DOHH2 (cell line): Measurements from ENCODE around the gene IRF4.

Experiments
- H3F3A ChIP-seq: fragments of 200-600 bp; sonication (generic), shearing (Covaris generic); 2 replicates; pipeline ENCODE4 v1.6.0; 2016; ENCODE audit warnings: antibody characterized with exemption, mild to moderate bottlenecking; ENCODE audit not compliant: control insufficient read depth, insufficient read depth
- H3K27ac ChIP-seq: fragments of 200-600 bp; sonication (generic); 2 replicates; pipeline ENCODE4 v1.5.1; 2014; ENCODE audit warnings: low read depth, mild to moderate bottlenecking, low read length, moderate library complexity
- H3K27me3 ChIP-seq: fragments of 200-600 bp; sonication (generic); 2 replicates; pipeline ENCODE4 v1.6.1; 2014; ENCODE audit warnings: mild to moderate bottlenecking, low read length, mixed read lengths; ENCODE audit not compliant: control insufficient read depth
- H3K36me3 ChIP-seq: fragments of 200-600 bp; sonication (generic); 2 replicates; pipeline ENCODE4 v1.6.1; 2014; ENCODE audit warnings: mild to moderate bottlenecking, low read length, moderate library complexity, mixed read lengths; ENCODE audit not compliant: control insufficient read depth
- H3K4me1 ChIP-seq: fragments of 200-600 bp; sonication (generic); 2 replicates; pipeline ENCODE4 v1.6.1; 2014; ENCODE audit warnings: mild to moderate bottlenecking, low read length, mixed read lengths; ENCODE audit not compliant: control insufficient read depth
- H3K4me2 ChIP-seq: fragments of 200-600 bp; sonication (generic); 2 replicates; pipeline ENCODE4 v1.6.0; 2014; ENCODE audit warnings: mild to moderate bottlenecking, low read length, moderate library complexity
- H3K4me3 ChIP-seq: fragments of 200-600 bp; sonication (generic); 2 replicates; pipeline ENCODE4 v1.5.1; 2014; ENCODE audit warnings: mild to moderate bottlenecking, low read length, mixed read lengths
- H3K79me2 ChIP-seq: fragments of 200-600 bp; sonication (generic); 2 replicates; pipeline ENCODE4 v1.6.1; 2014; ENCODE audit warnings: mild to moderate bottlenecking, low read length, mixed read lengths; ENCODE audit not compliant: control insufficient read depth
- H3K9me2 ChIP-seq: fragments of 200-600 bp; sonication (generic); replicated peaks from 2 replicates; pipeline ENCODE4 v1.6.1; 2014; ENCODE audit warnings: mild to moderate bottlenecking, low read length, mixed read lengths; ENCODE audit not compliant: control insufficient read depth
- H3K9me3 ChIP-seq: fragments of 200-600 bp; sonication (generic); 2 replicates; pipeline ENCODE4 v1.6.1; 2014; ENCODE audit warnings: antibody characterized with exemption, low read length, mixed read lengths; ENCODE audit not compliant: control insufficient read depth, insufficient read depth
- H4K20me1 ChIP-seq: fragments of 200-600 bp; sonication (generic); 2 replicates; pipeline ENCODE4 v1.6.0; 2014; ENCODE audit warnings: low read depth, mild to moderate bottlenecking, antibody characterized with exemption, low read length, moderate library complexity; ENCODE audit not compliant: control insufficient read depth, insufficient read depth
- CTCF ChIP-seq: fragments of 200-600 bp; sonication (generic); IDR thresholded peaks from one replicate; pipeline ENCODE4 v1.5.1; 2014; ENCODE audit warnings: antibody characterized with exemption, mild to moderate bottlenecking, low read depth, low read length; ENCODE audit not compliant: poor library complexity, severe bottlenecking
- EZH2phosphoT487 ChIP-seq: fragments of 200-600 bp; sonication (generic); IDR thresholded peaks from 2 replicates; pipeline ENCODE4 v1.6.1; 2017; ENCODE audit warnings: borderline replicate concordance, mild to moderate bottlenecking, antibody characterized with exemption, low read length, moderate library complexity, mixed read lengths

Gene IRF4

DNA sequence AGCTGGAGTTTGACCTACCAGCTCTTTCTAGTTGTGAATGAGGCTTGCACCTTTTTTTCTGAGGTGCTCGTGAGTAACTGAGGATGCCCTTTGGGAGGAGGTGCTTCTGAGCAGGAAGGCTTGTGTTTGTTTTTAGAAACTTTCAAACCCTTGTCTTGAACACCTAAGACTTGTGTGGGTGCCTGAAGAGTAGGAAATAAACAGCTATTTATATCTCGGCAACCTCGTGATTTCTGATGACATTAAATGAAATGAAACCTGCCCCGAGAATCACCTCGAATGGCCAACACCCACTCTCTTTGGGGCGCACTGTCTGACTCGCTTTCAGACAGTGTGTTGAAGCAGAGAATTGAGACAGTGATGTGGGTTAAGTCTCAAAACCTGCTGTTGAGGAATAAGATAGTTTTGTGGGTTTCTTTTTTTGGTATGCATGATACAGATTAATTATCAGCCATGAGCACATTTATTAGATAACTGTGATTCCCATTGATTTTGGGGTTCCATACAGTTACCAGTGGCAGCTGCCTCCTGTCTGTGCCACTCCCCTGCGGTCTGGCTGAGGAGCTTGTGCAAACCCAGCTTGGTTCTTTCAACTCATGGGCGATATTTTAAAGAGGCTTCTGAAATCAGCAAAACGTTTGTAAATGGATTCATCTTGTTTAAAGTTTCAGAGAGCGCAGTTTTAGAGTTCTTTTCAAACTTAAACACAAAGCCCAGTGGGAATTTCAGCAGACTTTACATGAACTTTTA is 8.4 kb downstream of the IRF4 start:
- no peaks in the 10 kb centered on the region for H4K20me1 ChIP-seq
- no peak overlapping the region for H3K4me2 ChIP-seq
- no peak overlapping the region for H3K4me3 ChIP-seq
- no peak overlapping the region for H3K27ac ChIP-seq
- no peaks in the 10 kb centered on the region for H3F3A ChIP-seq
- H3K4me1 ChIP-seq = peaks cover 4% of the 10 kb centered on the region
- no peaks in the 10 kb centered on the region for H3K9me2 ChIP-seq
- peaks cover 10% of the 10 kb centered on the region for H3K27me3 ChIP-seq
- no peaks in the 10 kb centered on the region for H3K36me3 ChIP-seq
- no peaks in the 10 kb centered on the region for H3K9me3 ChIP-seq
- TF ChIP-seq EZH2phosphoT487 (no peak), CTCF (no peak)
- no peaks in the 10 kb centered on the region for H3K79me2 ChIP-seq

GRCh38 chr6:400815-401214 is 9.3 kb downstream of the IRF4 start:
- TF ChIP-seq EZH2phosphoT487 = no peak
- TF ChIP-seq CTCF = no peak
- no peaks in the 10 kb centered on the region for H3K9me2 ChIP-seq
- H3K79me2 ChIP-seq = no peaks in the 10 kb centered on the region
- peaks cover 8% of the 10 kb centered on the region for H3K4me1 ChIP-seq
- no peaks in the 10 kb centered on the region for H4K20me1 ChIP-seq
- peaks cover 10% of the 10 kb centered on the region for H3K27me3 ChIP-seq
- H3K4me3 ChIP-seq = no peak overlapping the region
- H3K27ac ChIP-seq = no peak overlapping the region
- H3K4me2 ChIP-seq = no peak overlapping the region
- H3K9me3 ChIP-seq = no peaks in the 10 kb centered on the region
- H3F3A ChIP-seq = no peaks in the 10 kb centered on the region
- no peaks in the 10 kb centered on the region for H3K36me3 ChIP-seq

DNA sequence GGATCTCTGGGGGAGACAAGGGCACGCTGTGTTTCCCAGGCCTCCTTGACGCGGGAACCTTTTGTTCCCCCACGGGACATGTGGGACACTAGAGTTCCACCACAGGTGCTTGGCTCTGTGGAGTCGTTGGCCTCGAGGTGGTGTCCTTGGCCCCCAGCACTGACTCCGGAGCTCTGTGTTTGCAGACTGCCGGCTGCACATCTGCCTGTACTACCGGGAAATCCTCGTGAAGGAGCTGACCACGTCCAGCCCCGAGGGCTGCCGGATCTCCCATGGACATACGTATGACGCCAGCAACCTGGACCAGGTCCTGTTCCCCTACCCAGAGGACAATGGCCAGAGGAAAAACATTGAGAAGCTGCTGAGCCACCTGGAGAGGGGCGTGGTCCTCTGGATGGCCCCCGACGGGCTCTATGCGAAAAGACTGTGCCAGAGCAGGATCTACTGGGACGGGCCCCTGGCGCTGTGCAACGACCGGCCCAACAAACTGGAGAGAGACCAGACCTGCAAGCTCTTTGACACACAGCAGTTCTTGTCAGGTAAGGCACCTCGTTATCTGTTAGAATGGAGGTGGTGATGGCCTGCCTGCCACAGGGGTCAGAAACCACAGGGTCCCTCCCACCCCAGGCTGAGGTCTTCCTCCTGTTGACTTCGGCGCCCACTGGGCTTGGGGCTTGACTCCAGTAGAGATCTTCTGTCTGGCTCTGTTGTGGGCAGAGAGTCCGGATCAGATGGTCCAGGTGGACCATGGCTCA is 9.9 kb downstream of the IRF4 start:
- Histone ChIP-seq H3K9me2 (no peaks in the 10 kb centered on the region), H3K79me2 (no peaks in the 10 kb centered on the region), H3K4me2 (no peak overlapping the region), H3K27ac (no peak overlapping the region), H3K4me1 (peaks cover 8% of the 10 kb centered on the region), H3K36me3 (no peaks in the 10 kb centered on the region), H3K27me3 (peaks cover 10% of the 10 kb centered on the region), H4K20me1 (no peaks in the 10 kb centered on the region), H3K9me3 (no peaks in the 10 kb centered on the region), H3K4me3 (no peak overlapping the region), H3F3A (no peaks in the 10 kb centered on the region)
- no peak for TF ChIP-seq EZH2phosphoT487
- no peak for TF ChIP-seq CTCF
